ENCODE measurements around the gene SDHAF3.
A peak's percentile ranks its signal among the peaks of the same experiment; 100 is the strongest.
"Not testable (repeated sequence)": the region's sequence is repeated elsewhere in the genome, so short reads cannot be mapped to it uniquely, and the experiment has no call there.

Gene SDHAF3

GRCh38 chr7:97117372-97118188 is at the start of gene SDHAF3:
SDHAF3 (plus strand) TSS chr7:97117698; CDS start chr7:97117724, 26 bp downstream.
- peaks cover 4% of the 10 kb centered on the region for H3K9me3 Mint-ChIP-seq

GRCh38 chr7:97072025-97072424 is 45.5 kb upstream of the SDHAF3 start:
- not testable (repeated sequence) for H3K4me1 Mint-ChIP-seq (ENCODE audit: low read depth); H3K36me3 Mint-ChIP-seq (ENCODE audit: low read depth); H3K27ac Mint-ChIP-seq; H3K4me3 Mint-ChIP-seq; H3K9me3 Mint-ChIP-seq
- H3K27me3 Mint-ChIP-seq, result peaks cover 39% of the 10 kb centered on the region

More at GRCh38 chr7:97117372-97118188, at the start of gene SDHAF3:
- H3K4me3 Mint-ChIP-seq, result peak within 1 kb of the TSS; percentile 97
- peaks cover 46% of the 10 kb centered on the region for H3K4me1 Mint-ChIP-seq (ENCODE audit: low read depth)
- H3K36me3 Mint-ChIP-seq (ENCODE audit: low read depth), result peaks cover 26% of the 10 kb centered on the region
- peak within 1 kb of the TSS; percentile 97 for H3K27ac Mint-ChIP-seq
- no peaks in the 10 kb centered on the region for H3K27me3 Mint-ChIP-seq

GRCh38 chr7:97075928-97076327 is 41.6 kb upstream of the SDHAF3 start:
- Mint-ChIP-seq H3K9me3 (no peaks in the 10 kb centered on the region), H3K36me3 (ENCODE audit: low read depth) (no peaks in the 10 kb centered on the region), H3K4me1 (ENCODE audit: low read depth) (peaks cover 12% of the 10 kb centered on the region), H3K27ac (no peak overlapping the region), H3K4me3 (no peak overlapping the region), H3K27me3 (peaks cover 35% of the 10 kb centered on the region)

GRCh38 chr7:97078023-97078969 is 39.2 kb upstream of the SDHAF3 start:
- Mint-ChIP-seq H3K9me3 (no peaks in the 10 kb centered on the region), H3K4me1 (ENCODE audit: low read depth) (peaks cover 12% of the 10 kb centered on the region), H3K36me3 (ENCODE audit: low read depth) (no peaks in the 10 kb centered on the region), H3K27me3 (peaks cover 36% of the 10 kb centered on the region), H3K4me3 (no peak overlapping the region), H3K27ac (no peak overlapping the region)

- Mint-ChIP-seq H3K27ac (no peak overlapping the region), H3K36me3 (ENCODE audit: low read depth) (no peaks in the 10 kb centered on the region), H3K9me3 (no peaks in the 10 kb centered on the region), H3K4me1 (ENCODE audit: low read depth) (peaks cover 12% of the 10 kb centered on the region), H3K4me3 (no peak overlapping the region), H3K27me3 (peaks cover 36% of the 10 kb centered on the region)
These were observed 38.2 kb upstream of the SDHAF3 start for GRCh38 chr7:97079300-97079699.

- Mint-ChIP-seq H3K27ac (no peak overlapping the region), H3K36me3 (ENCODE audit: low read depth) (no peaks in the 10 kb centered on the region), H3K4me1 (ENCODE audit: low read depth) (peaks cover 12% of the 10 kb centered on the region), H3K4me3 (no peak overlapping the region), H3K27me3 (peaks cover 25% of the 10 kb centered on the region), H3K9me3 (no peaks in the 10 kb centered on the region)
These were observed 35.8 kb upstream of the SDHAF3 start for GRCh38 chr7:97081521-97082300.

- H3K27ac Mint-ChIP-seq, result no peak overlapping the region
- no peaks in the 10 kb centered on the region for H3K36me3 Mint-ChIP-seq (ENCODE audit: low read depth)
- H3K27me3 Mint-ChIP-seq, result peaks cover 27% of the 10 kb centered on the region
These were observed 29.1 kb upstream of the SDHAF3 start for GRCh38 chr7:97088364-97088763.

GRCh38 chr7:97089771-97090170 is 27.7 kb upstream of the SDHAF3 start:
- Mint-ChIP-seq H3K27me3 (peaks cover 24% of the 10 kb centered on the region), H3K27ac (no peak overlapping the region), H3K4me1 (ENCODE audit: low read depth) (no peaks in the 10 kb centered on the region), H3K9me3 (no peaks in the 10 kb centered on the region), H3K4me3 (no peak overlapping the region), H3K36me3 (ENCODE audit: low read depth) (no peaks in the 10 kb centered on the region)

More at GRCh38 chr7:97088364-97088763, 29.1 kb upstream of the SDHAF3 start:
- Mint-ChIP-seq H3K9me3 (no peaks in the 10 kb centered on the region), H3K4me1 (ENCODE audit: low read depth) (no peaks in the 10 kb centered on the region), H3K4me3 (no peak overlapping the region)

- peaks cover 27% of the 10 kb centered on the region for H3K27me3 Mint-ChIP-seq
- no peaks in the 10 kb centered on the region for H3K4me1 Mint-ChIP-seq (ENCODE audit: low read depth)
These were observed 26.6 kb upstream of the SDHAF3 start for GRCh38 chr7:97090761-97091353.

GRCh38 chr7:97094284-97094930 is 23.1 kb upstream of the SDHAF3 start:
- Mint-ChIP-seq H3K9me3 (no peaks in the 10 kb centered on the region), H3K36me3 (ENCODE audit: low read depth) (no peaks in the 10 kb centered on the region), H3K4me3 (no peak overlapping the region), H3K27ac (no peak overlapping the region), H3K4me1 (ENCODE audit: low read depth) (no peaks in the 10 kb centered on the region), H3K27me3 (peaks cover 20% of the 10 kb centered on the region)

More at GRCh38 chr7:97090761-97091353, 26.6 kb upstream of the SDHAF3 start:
- Mint-ChIP-seq H3K4me3 (no peak overlapping the region), H3K9me3 (no peaks in the 10 kb centered on the region), H3K36me3 (ENCODE audit: low read depth) (no peaks in the 10 kb centered on the region), H3K27ac (no peak overlapping the region)

GRCh38 chr7:97096037-97096436 is 21.5 kb upstream of the SDHAF3 start:
- Mint-ChIP-seq H3K9me3 (no peaks in the 10 kb centered on the region), H3K27ac (no peak overlapping the region), H3K36me3 (ENCODE audit: low read depth) (no peaks in the 10 kb centered on the region), H3K4me1 (ENCODE audit: low read depth) (no peaks in the 10 kb centered on the region), H3K27me3 (peaks cover 32% of the 10 kb centered on the region), H3K4me3 (no peak overlapping the region)

- Mint-ChIP-seq H3K27me3 (peaks cover 35% of the 10 kb centered on the region), H3K36me3 (ENCODE audit: low read depth) (no peaks in the 10 kb centered on the region)
These were observed 20.8 kb upstream of the SDHAF3 start for GRCh38 chr7:97096661-97097060.

GRCh38 chr7:97104719-97105238 is 12.7 kb upstream of the SDHAF3 start:
- no peak overlapping the region for H3K27ac Mint-ChIP-seq
- H3K4me1 Mint-ChIP-seq (ENCODE audit: low read depth), result no peaks in the 10 kb centered on the region
- peaks cover 4% of the 10 kb centered on the region for H3K9me3 Mint-ChIP-seq
- no peak overlapping the region for H3K4me3 Mint-ChIP-seq
- H3K36me3 Mint-ChIP-seq (ENCODE audit: low read depth), result no peaks in the 10 kb centered on the region
- peaks cover 35% of the 10 kb centered on the region for H3K27me3 Mint-ChIP-seq

More at GRCh38 chr7:97096661-97097060, 20.8 kb upstream of the SDHAF3 start:
- Mint-ChIP-seq H3K9me3 (no peaks in the 10 kb centered on the region), H3K27ac (no peak overlapping the region), H3K4me3 (no peak overlapping the region), H3K4me1 (ENCODE audit: low read depth) (no peaks in the 10 kb centered on the region)
